B cell (primary cell): ENCODE measurements around the gene TMEM256. TPM values are rescaled to one million over a fixed set of nuclear protein-coding genes. Genes with fewer than 3 reads are reported as not detected.

Source experiments
- ATAC-seq: fragments of 200-7000 bp; cut with Tn5 transposase; one replicate; pipeline ENCODE4 v1.10.0; 2021; ENCODE audit warnings: low read depth, mild to moderate bottlenecking, moderate number of reproducible peaks, moderate library complexity
- CTCF ChIA-PET: fragments of 350-600 bp; sonication (Branson Sonifier 250); formaldehyde crosslinking; loops from one replicate; lab custom pipeline; 2021; ENCODE audit warnings: antibody characterized with exemption, inconsistent platforms; lab: Charles Lee
- POLR2A ChIA-PET: fragments of 350-600 bp; sonication (Branson Sonifier 250); formaldehyde crosslinking; loops from one replicate; lab custom pipeline; 2021; ENCODE audit warnings: antibody characterized with exemption; lab: Charles Lee
- DNase-seq: peaks from one replicate; pipeline ENCODE4 v3.0.0; 2013
- H2AFZ ChIP-seq: 2 replicates; pipeline ENCODE4 v1.6.1; 2012; ENCODE audit warnings: mild to moderate bottlenecking, low read depth, low read length; ENCODE audit not compliant: insufficient read depth, poor library complexity, severe bottlenecking
- H3K27ac ChIP-seq, 2 donors: 1 replicate in 1 of 2; 2 replicates in 1 of 2; pipeline ENCODE4 v1.5.1; 2012 to 2013; ENCODE audit warnings: low read length in 2 of 2, mild to moderate bottlenecking in 2 of 2, moderate library complexity in 1 of 2
- H3K27me3 ChIP-seq, 4 experiments: fragments of 200-600 bp in 1 of 4; sonication (generic) in 1 of 4; replicated peaks in 1 of 4; 1 replicate in 2 of 4; 2 replicates in 2 of 4; pipeline versions ENCODE4 v1.6.1 to v1.7.0; 2013 to 2016; ENCODE audit warnings: low read length in 3 of 4, mild to moderate bottlenecking in 2 of 4, mixed read lengths in 1 of 4, moderate library complexity in 1 of 4; ENCODE audit not compliant: insufficient read depth in 4 of 4, control insufficient read depth in 3 of 4; ENCODE audit errors: control extremely low read depth in 1 of 4
- H3K36me3 ChIP-seq, 2 experiments: replicated peaks in 1 of 2; 1 replicate in 1 of 2; 2 replicates in 1 of 2; pipeline versions ENCODE4 v1.6.1 to v1.7.1; 2013; ENCODE audit warnings: low read length in 1 of 2; ENCODE audit not compliant: insufficient read depth in 2 of 2, control insufficient read depth in 1 of 2; ENCODE audit errors: control extremely low read depth in 1 of 2, extremely low read depth in 1 of 2
- H3K4me1 ChIP-seq, 2 donors: fragments of 200-600 bp in 1 of 2; sonication (generic) in 1 of 2; 1 replicate in 1 of 2; 2 replicates in 1 of 2; pipeline versions ENCODE4 v1.5.1 to v1.6.1; 2013 to 2017; ENCODE audit warnings: low read length in 2 of 2; ENCODE audit not compliant: control insufficient read depth in 2 of 2, insufficient read depth in 2 of 2
- H3K4me2 ChIP-seq: replicated peaks from 2 replicates; pipeline ENCODE3; 2012; ENCODE audit warnings: mild to moderate bottlenecking, low read depth, low read length; ENCODE audit not compliant: poor library complexity, severe bottlenecking
- H3K4me3 ChIP-seq, 5 experiments: fragments of 200-600 bp in 1 of 5; sonication (generic) in 1 of 5; 1 replicate in 3 of 5; 2 replicates in 2 of 5; pipeline versions ENCODE4 v1.5.1 to v1.7.0; 2011 to 2016; ENCODE audit warnings: low read length in 4 of 5, mild to moderate bottlenecking in 4 of 5, low read depth in 2 of 5, control low read depth in 1 of 5, moderate library complexity in 1 of 5; ENCODE audit not compliant: insufficient read depth in 1 of 5; ENCODE audit errors: control extremely low read depth in 1 of 5, extremely low read depth in 1 of 5
- H3K79me2 ChIP-seq: fragments of 200-600 bp; sonication (generic); one replicate; pipeline ENCODE4 v1.6.0; 2016; ENCODE audit warnings: low read length; ENCODE audit not compliant: control insufficient read depth, insufficient read depth
- H3K9ac ChIP-seq: fragments of 200-600 bp; sonication (generic); 2 replicates; pipeline ENCODE4 v1.6.1; 2017; ENCODE audit warnings: mild to moderate bottlenecking, low read length, moderate library complexity
- H3K9me3 ChIP-seq, 3 donors: one replicate each; pipeline versions ENCODE4 v1.6.1 to v1.7.1; 2013; ENCODE audit warnings: low read length in 2 of 3; ENCODE audit not compliant: control insufficient read depth in 2 of 3, insufficient read depth in 1 of 3; ENCODE audit errors: control extremely low read depth in 1 of 3
- H4K20me1 ChIP-seq: 2 replicates; pipeline ENCODE4 v1.6.0; 2012; ENCODE audit warnings: mild to moderate bottlenecking, low read length; ENCODE audit not compliant: insufficient read depth, control insufficient read depth, poor library complexity, severe bottlenecking
- H3K27ac Mint-ChIP-seq: one replicate; pipeline ENCODE4 v1.8.0; 2021; ENCODE audit warnings: mixed read lengths
- H3K27me3 Mint-ChIP-seq: one replicate; pipeline ENCODE4 v1.8.0; 2021; ENCODE audit warnings: mixed read lengths
- H3K4me1 Mint-ChIP-seq: one replicate; pipeline ENCODE4 v1.8.0; 2021; ENCODE audit warnings: mixed read lengths
- H3K4me3 Mint-ChIP-seq: one replicate; pipeline ENCODE4 v1.8.0; 2021; ENCODE audit warnings: mixed read lengths
- H3K9me3 Mint-ChIP-seq: one replicate; pipeline ENCODE4 v1.8.0; 2022; ENCODE audit warnings: mixed read lengths; ENCODE audit not compliant: insufficient read depth
- CTCF ChIP-seq: fragments of 200-600 bp; IDR thresholded peaks from one replicate; pipeline ENCODE4 v1.8.0; 2022; ENCODE audit warnings: antibody characterized with exemption, mild to moderate bottlenecking
- EZH2 ChIP-seq: IDR thresholded peaks from 2 replicates; pipeline ENCODE4 v1.6.1; 2012; ENCODE audit warnings: borderline replicate concordance, low read depth, mild to moderate bottlenecking, moderate library complexity, low read length; ENCODE audit not compliant: insufficient read depth, poor library complexity, severe bottlenecking
- WGBS: methylation state at CpG from one replicate; pipeline ENCODE4 v1.1.5; 2013; ENCODE audit warnings: missing lambda C conversion rate; ENCODE audit not compliant: insufficient coverage; 5-methylcytosine and 5-hydroxymethylcytosine counted together
- intact Hi-C: fragments of 100-400 bp; cut with micrococcal nuclease; formaldehyde crosslinking; loops from one replicate; pipeline ENCODE4 v1.10.0; 2022
- polyA plus RNA-seq: library from polyadenylated mRNA; depleted of rRNA; stranded (reverse); fragments of >200 nt; gene quantifications from 2 replicates; pipeline ENCODE4 v1.2.3, GENCODE V29; 2012
- total RNA-seq, 2 donors: library from RNA; stranded (reverse); fragments of 120-200 nt in 1 of 2; gene quantifications; 1 replicate in 1 of 2; 2 replicates in 1 of 2; pipeline versions ENCODE4 v1.2.3 to v1.2.4, GENCODE V29; 2013 to 2022

TMEM256 gene
- total and polyA plus RNA-seq, 2 donors (not counting 1 experiment from before 2014, with no cell fraction given): 65.4 to 67.8 TPM

- 96% methylated on average over 5 of the region's 8 CpGs for whole genome bisulfite sequencing
- Histone ChIP-seq H2AFZ (no peak overlapping the region), H3K36me3 (no peaks in the 10 kb centered on the region), H3K4me1 (peaks cover 0 to 5% of the 10 kb centered on the region in 2 donors), H3K4me3 (no peak overlapping the region), H3K4me2 (no peak overlapping the region), H3K27ac (no peak overlapping the region), H3K9me3 (no peaks in the 10 kb centered on the region), H3K9ac (no peak overlapping the region), H3K79me2 (no peaks in the 10 kb centered on the region), H3K27me3 (peaks cover 0 to 18% (median 0%) of the 10 kb centered on the region in 4 experiments), H4K20me1 (no peaks in the 10 kb centered on the region)
- no peak overlapping the region for H3K4me3 Mint-ChIP-seq
- POLR2A ChIA-PET: interaction anchor here (0.6 to 1.1 kb wide), 2 partner anchors 145 to 275 kb away, joined by 4 to 5 read pairs; no protein-coding TSS in a partner anchor
- CTCF ChIA-PET: no interaction called here
- no peak overlapping the region for H3K27ac Mint-ChIP-seq
- peaks cover 4% of the 10 kb centered on the region for H3K4me1 Mint-ChIP-seq
- peaks cover 27% of the 10 kb centered on the region for H3K27me3 Mint-ChIP-seq
- DNase-seq: no peak
- H3K9me3 Mint-ChIP-seq: no peaks in the 10 kb centered on the region
- TF ChIP-seq EZH2 (no peak), CTCF (no peak)
- ATAC-seq: no peak
- intact Hi-C loops: no loop called here
These were observed 7.5 kb upstream of the TMEM256 start for GRCh38 chr17:7411427-7411750.

GRCh38 chr17:7410634-7411426 is 6.9 kb upstream of the TMEM256 start:
- 93% methylated on average over 22 of the region's 25 CpGs for WGBS
- Histone ChIP-seq H3K9ac (no peak overlapping the region), H3K36me3 (no peaks in the 10 kb centered on the region), H3K9me3 (peaks cover 0 to under 1% (median 0%) of the 10 kb centered on the region in 3 donors), H3K4me3 (no peak overlapping the region), H4K20me1 (no peaks in the 10 kb centered on the region), H3K27ac (no peak overlapping the region), H2AFZ (no peak overlapping the region), H3K27me3 (peaks cover 0 to 22% (median under 1%) of the 10 kb centered on the region in 4 experiments), H3K79me2 (no peaks in the 10 kb centered on the region), H3K4me2 (no peak overlapping the region), H3K4me1 (peaks cover 0 to 5% of the 10 kb centered on the region in 2 donors)
- Mint-ChIP-seq H3K27ac (no peak overlapping the region), H3K27me3 (peaks cover 28% of the 10 kb centered on the region), H3K9me3 (no peaks in the 10 kb centered on the region), H3K4me1 (peaks cover 4% of the 10 kb centered on the region), H3K4me3 (no peak overlapping the region)
- CTCF ChIA-PET: no interaction called here
- no peak for ATAC-seq
- intact Hi-C loops: no loop called here
- POLR2A ChIA-PET: interaction anchor here (0.6 to 1.1 kb wide), 2 partner anchors 145 to 275 kb away, joined by 4 to 5 read pairs; no protein-coding TSS in a partner anchor
- no peak for TF ChIP-seq EZH2
- TF ChIP-seq CTCF: no peak
- DNase-seq: no peak
